Measurements from ENCODE around the gene PPP4R4.
"Not testable (repeated sequence)": the region's sequence is repeated elsewhere in the genome, so short reads cannot be mapped to it uniquely, and the experiment has no call there.

Gene PPP4R4

DNA sequence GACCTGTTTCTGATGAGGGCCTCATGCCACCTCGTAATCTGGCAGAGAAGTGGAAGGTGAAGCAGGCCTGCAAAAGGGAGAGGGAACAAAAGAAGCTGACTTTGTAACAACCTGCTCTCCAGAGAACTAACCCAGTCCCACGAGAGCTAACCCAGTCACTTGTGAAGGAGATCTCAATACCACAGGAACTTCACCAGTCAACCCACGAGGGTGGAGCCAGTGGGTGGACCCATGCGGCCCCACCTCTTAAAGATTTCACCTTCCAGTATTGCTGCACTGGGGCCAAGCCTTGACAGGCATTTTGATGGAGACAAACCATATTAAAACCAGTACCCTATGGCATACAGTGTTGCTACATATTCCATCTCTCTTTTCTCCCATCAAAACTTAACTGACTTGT, 63.9 kb downstream of the PPP4R4 start:
- Histone ChIP-seq H3K27ac (ENCODE audit: low read depth, low read length, poor library complexity, severe bottlenecking) (no peak overlapping the region), H3K9ac (ENCODE audit: low read length) (no peak overlapping the region), H3K79me2 (ENCODE audit: insufficient read depth, low read length) (no peaks in the 10 kb centered on the region), H3K9me3 (ENCODE audit: low read length) (no peaks in the 10 kb centered on the region), H3K4me1 (ENCODE audit: insufficient read depth, low read length, severe bottlenecking) (no peaks in the 10 kb centered on the region), H4K20me1 (ENCODE audit: insufficient read depth, low read length) (no peaks in the 10 kb centered on the region), H3K4me2 (ENCODE audit: low read length) (no peak overlapping the region), H2AFZ (ENCODE audit: low read length) (no peak overlapping the region), H3K27me3 (ENCODE audit: insufficient read depth, low read length) (no peaks in the 10 kb centered on the region), H3K4me3 (ENCODE audit: low read depth, low read length, poor library complexity, severe bottlenecking) (no peak overlapping the region), H3F3A (ENCODE audit: insufficient read depth, low read length) (no peaks in the 10 kb centered on the region), H3K9me2 (ENCODE audit: low read depth, low read length) (no peaks in the 10 kb centered on the region), H3K36me3 (ENCODE audit: insufficient read depth, low read length) (no peaks in the 10 kb centered on the region)
- TF ChIP-seq, protein P1, sequence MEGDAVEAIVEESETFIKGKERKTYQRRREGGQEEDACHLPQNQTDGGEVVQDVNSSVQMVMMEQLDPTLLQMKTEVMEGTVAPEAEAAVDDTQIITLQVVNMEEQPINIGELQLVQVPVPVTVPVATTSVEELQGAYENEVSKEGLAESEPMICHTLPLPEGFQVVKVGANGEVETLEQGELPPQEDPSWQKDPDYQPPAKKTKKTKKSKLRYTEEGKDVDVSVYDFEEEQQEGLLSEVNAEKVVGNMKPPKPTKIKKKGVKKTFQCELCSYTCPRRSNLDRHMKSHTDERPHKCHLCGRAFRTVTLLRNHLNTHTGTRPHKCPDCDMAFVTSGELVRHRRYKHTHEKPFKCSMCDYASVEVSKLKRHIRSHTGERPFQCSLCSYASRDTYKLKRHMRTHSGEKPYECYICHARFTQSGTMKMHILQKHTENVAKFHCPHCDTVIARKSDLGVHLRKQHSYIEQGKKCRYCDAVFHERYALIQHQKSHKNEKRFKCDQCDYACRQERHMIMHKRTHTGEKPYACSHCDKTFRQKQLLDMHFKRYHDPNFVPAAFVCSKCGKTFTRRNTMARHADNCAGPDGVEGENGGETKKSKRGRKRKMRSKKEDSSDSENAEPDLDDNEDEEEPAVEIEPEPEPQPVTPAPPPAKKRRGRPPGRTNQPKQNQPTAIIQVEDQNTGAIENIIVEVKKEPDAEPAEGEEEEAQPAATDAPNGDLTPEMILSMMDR (IDR thresholded peaks at IDR 0.05; ENCODE audit: low read length), result no peak
- TF ChIP-seq EZH2 (IDR thresholded peaks at IDR 0.05; ENCODE audit: borderline replicate concordance, low read length), result no peak

DNA sequence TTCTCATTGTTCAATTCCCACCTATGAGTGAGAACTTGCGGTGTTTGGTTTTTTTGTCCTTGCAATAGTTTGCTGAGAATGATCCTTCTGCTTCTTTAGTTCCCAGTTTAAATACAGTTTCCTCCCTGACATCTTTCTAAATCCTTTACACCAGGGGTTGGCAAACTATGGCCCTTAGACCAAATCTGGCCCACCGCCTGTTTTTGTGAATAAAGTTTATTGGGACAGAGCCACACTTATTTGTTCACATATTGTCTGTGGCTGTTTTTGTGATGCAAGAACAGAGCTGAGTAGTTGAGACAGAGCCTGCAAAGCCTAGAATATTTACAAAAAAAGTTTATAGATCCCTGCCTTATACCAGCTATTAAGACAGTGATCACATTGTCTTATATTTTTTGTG, 65.3 kb downstream of the PPP4R4 start:
- no peak overlapping the region for H3K4me3 ChIP-seq (ENCODE audit: low read depth, low read length, poor library complexity, severe bottlenecking)
- no peak overlapping the region for H2AFZ ChIP-seq (ENCODE audit: low read length)
- no peaks in the 10 kb centered on the region for H3K79me2 ChIP-seq (ENCODE audit: insufficient read depth, low read length)
- no peak for TF ChIP-seq EZH2 (IDR thresholded peaks at IDR 0.05; ENCODE audit: borderline replicate concordance, low read length)
- TF ChIP-seq, protein P1 (IDR thresholded peaks at IDR 0.05; ENCODE audit: low read length), result no peak
- no peaks in the 10 kb centered on the region for H3K27me3 ChIP-seq (ENCODE audit: insufficient read depth, low read length)
- H3K4me2 ChIP-seq (ENCODE audit: low read length), result no peak overlapping the region
- H3K27ac ChIP-seq (ENCODE audit: low read depth, low read length, poor library complexity, severe bottlenecking), result no peak overlapping the region
- no peaks in the 10 kb centered on the region for H3K36me3 ChIP-seq (ENCODE audit: insufficient read depth, low read length)
- H3K9ac ChIP-seq (ENCODE audit: low read length), result no peak overlapping the region
- H4K20me1 ChIP-seq (ENCODE audit: insufficient read depth, low read length), result no peaks in the 10 kb centered on the region
- no peaks in the 10 kb centered on the region for H3F3A ChIP-seq (ENCODE audit: insufficient read depth, low read length)
- no peaks in the 10 kb centered on the region for H3K9me3 ChIP-seq (ENCODE audit: low read length)
- no peaks in the 10 kb centered on the region for H3K4me1 ChIP-seq (ENCODE audit: insufficient read depth, low read length, severe bottlenecking)
- H3K9me2 ChIP-seq (ENCODE audit: low read depth, low read length), result no peaks in the 10 kb centered on the region

DNA sequence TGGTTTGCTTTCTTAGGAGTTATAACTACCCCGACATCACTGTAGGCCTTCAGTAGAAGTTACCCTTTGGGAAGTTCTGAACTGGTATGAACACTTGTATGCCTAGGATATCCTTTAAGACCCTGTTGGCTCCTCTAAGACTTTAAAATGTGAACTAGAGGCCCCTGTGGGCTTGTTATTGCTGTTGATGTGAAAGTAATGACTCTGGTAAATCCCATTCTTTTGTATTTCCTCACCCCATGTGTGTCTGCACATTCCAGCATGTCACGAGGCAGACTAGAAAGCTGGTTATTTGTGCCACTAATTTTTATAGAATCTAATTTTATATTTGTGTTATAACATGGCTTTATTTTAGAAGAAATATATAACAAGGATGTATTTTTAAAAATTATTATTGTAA, 70.1 kb downstream of the PPP4R4 start:
- TF ChIP-seq, protein P1 (IDR thresholded peaks at IDR 0.05; ENCODE audit: low read length), result no peak
- TF ChIP-seq EZH2 (IDR thresholded peaks at IDR 0.05; ENCODE audit: borderline replicate concordance, low read length), result no peak
- H4K20me1 ChIP-seq (ENCODE audit: insufficient read depth, low read length), result no peaks in the 10 kb centered on the region
- H3K9me2 ChIP-seq (ENCODE audit: low read depth, low read length), result no peaks in the 10 kb centered on the region
- H3K4me1 ChIP-seq (ENCODE audit: insufficient read depth, low read length, severe bottlenecking), result no peaks in the 10 kb centered on the region
- no peaks in the 10 kb centered on the region for H3K27me3 ChIP-seq (ENCODE audit: insufficient read depth, low read length)
- H2AFZ ChIP-seq (ENCODE audit: low read length), result no peak overlapping the region
- no peaks in the 10 kb centered on the region for H3K36me3 ChIP-seq (ENCODE audit: insufficient read depth, low read length)
- H3K4me3 ChIP-seq (ENCODE audit: low read depth, low read length, poor library complexity, severe bottlenecking), result no peak overlapping the region
- no peaks in the 10 kb centered on the region for H3K79me2 ChIP-seq (ENCODE audit: insufficient read depth, low read length)
- H3K4me2 ChIP-seq (ENCODE audit: low read length), result no peak overlapping the region
- no peaks in the 10 kb centered on the region for H3K9me3 ChIP-seq (ENCODE audit: low read length)
- H3K27ac ChIP-seq (ENCODE audit: low read depth, low read length, poor library complexity, severe bottlenecking), result no peak overlapping the region
- H3F3A ChIP-seq (ENCODE audit: insufficient read depth, low read length), result no peaks in the 10 kb centered on the region
- H3K9ac ChIP-seq (ENCODE audit: low read length), result no peak overlapping the region

DNA sequence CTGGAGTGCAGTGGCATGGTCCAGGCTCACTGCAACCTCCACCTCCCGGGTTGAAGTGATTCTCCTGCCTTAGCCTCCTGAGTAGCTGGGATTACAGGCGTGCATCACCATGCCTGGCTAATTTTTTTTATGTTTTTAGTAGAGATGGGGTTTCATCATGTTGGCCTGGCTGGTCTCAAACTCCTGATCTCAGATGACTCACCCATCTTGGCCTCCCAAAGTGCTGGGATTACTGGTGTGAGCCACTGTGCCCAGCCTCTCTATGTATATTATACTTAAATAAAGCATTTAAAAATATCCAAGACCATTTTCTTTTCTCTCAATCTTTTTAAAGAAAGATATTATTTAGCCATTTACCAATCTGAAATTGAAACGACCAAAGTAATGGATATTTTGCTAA, 90.1 kb downstream of the PPP4R4 start:
- not testable (repeated sequence) for H3K4me1 ChIP-seq (ENCODE audit: insufficient read depth, low read length, severe bottlenecking); H3K9me3 ChIP-seq (ENCODE audit: low read length); H3K36me3 ChIP-seq (ENCODE audit: insufficient read depth, low read length); H3K9ac ChIP-seq (ENCODE audit: low read length); H3K27ac ChIP-seq (ENCODE audit: low read depth, low read length, poor library complexity, severe bottlenecking); H4K20me1 ChIP-seq (ENCODE audit: insufficient read depth, low read length); H3K4me3 ChIP-seq (ENCODE audit: low read depth, low read length, poor library complexity, severe bottlenecking); H3K4me2 ChIP-seq (ENCODE audit: low read length); H3K79me2 ChIP-seq (ENCODE audit: insufficient read depth, low read length); H2AFZ ChIP-seq (ENCODE audit: low read length); H3K27me3 ChIP-seq (ENCODE audit: insufficient read depth, low read length); H3F3A ChIP-seq (ENCODE audit: insufficient read depth, low read length); H3K9me2 ChIP-seq (ENCODE audit: low read depth, low read length)

Data from OCI-LY1 (cell line).